NCI-H1930 (cell line): Measurements from ENCODE around the gene NGFR.

Experiments
- DNase-seq, 2 experiments: peaks; one replicate each; lab custom pipeline; 2025; lab: John Stamatoyannopoulos, UW

Gene NGFR

DNA sequence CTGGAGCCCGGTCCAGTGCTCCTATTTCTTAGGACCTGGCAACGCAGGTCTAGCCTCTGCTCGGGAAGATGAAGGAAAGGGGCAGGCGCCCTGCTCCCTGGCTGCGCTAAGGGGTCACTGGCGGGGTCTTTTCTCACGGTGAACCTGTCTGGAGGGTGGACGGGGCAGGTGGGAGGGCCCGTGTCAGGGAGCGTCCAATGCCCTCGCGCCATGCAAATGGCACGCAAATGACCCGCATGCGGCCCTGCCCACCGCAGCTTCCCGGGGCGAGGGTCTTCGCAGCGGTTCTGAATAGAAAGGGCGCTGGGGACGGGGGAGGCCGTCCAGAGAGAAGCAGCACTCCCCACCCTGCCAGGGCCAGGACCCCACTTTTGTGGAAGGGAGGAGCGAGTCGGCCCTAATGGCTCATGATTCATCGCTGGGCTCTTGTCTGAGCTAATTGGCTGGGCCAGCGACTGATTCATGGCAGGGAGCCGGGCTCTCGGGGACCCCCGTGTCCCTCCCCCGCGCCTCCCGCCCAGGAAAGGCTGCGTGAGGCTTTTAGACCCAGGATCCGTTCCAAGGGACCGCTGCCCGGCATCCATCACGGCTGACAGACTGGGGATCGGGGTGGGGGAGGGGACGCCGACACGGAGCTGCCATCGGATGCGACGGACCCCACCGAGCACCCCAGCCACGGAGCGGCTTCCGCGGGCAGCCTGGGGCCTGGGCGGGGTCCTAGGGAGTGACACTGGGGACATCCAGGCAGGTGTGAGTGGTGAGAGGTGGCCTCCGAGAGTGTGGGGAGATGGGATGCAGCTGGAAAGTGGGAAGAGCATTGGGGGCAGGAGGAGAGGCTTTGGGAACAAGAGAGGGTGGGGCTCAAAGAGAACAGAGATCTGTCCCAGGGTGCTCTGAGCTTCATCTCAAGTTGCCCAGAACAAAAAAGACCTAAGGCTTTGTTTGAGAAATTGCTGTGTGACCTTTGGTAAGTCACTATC is 25.0 kb upstream of the NGFR start:
- DNase-seq, result no peak

DNA sequence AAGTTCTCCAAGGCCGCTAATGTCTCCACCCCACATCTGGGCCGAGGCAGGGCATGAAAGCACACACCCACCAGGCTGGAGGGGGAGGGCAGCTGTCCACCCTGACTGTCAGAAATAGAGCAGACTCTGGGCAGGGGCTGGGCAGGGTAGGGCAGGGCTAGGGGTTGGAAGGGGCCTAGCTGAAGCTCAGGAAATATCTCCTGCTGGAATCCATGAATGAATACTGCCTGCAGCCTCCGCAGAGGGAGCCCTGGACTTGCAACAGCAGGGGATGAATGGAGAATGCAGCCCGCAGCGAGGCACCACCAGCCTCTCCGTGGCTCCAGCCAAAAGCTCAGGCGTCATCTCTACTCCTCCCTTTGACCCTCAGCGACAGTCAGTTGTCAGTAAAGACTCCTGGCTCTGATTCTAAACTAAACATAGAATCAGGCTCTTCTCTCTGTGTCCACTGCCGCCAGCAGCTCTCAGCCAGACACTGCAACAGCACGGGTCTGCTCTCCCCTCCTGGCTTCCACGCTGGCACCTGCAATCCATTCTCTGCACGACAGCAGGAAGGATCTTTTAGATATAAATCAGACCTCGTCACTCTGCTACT is 23.9 kb upstream of the NGFR start:
- no peak for DNase-seq

DNA sequence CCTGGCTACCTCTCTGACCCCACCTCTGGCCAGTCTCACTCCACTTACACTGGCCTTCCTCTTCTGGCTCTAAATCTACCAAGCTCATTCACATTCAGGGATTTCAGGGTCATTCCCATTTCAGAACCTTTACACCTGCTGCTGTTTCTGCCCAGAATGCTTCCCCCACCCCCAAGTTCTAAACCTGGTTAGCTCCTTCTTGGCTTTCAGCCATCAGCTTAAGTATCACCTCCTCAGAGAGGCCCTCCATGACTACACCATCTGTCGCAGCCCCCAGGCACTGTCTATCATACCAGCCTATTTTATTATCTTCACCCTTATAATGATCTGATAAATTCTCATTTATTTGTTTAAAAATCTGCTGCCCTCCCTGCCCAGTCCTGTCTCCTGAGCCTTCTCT is 23.3 kb upstream of the NGFR start:
- DNase-seq, result no peak

DNA sequence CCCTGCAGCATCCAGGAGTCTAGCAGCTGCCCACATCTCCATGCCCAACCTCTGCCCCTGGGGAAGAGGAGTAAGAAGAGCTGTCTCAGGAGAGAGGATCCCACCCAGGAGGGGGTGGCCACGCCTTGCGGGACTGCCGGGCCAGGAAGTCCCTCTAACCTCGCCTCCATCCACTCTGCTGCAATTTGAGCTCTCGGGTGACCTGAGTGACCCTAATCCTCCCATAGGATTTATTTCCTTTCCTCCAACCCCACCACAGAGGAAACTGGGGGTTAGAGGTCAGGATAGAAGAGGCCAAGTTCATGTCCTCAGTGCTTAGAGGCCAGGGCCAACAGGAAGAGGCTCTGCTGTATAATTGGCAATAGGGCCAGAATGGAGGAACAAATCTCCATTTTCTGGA is 22.6 kb upstream of the NGFR start:
- DNase-seq, result no peak

DNA sequence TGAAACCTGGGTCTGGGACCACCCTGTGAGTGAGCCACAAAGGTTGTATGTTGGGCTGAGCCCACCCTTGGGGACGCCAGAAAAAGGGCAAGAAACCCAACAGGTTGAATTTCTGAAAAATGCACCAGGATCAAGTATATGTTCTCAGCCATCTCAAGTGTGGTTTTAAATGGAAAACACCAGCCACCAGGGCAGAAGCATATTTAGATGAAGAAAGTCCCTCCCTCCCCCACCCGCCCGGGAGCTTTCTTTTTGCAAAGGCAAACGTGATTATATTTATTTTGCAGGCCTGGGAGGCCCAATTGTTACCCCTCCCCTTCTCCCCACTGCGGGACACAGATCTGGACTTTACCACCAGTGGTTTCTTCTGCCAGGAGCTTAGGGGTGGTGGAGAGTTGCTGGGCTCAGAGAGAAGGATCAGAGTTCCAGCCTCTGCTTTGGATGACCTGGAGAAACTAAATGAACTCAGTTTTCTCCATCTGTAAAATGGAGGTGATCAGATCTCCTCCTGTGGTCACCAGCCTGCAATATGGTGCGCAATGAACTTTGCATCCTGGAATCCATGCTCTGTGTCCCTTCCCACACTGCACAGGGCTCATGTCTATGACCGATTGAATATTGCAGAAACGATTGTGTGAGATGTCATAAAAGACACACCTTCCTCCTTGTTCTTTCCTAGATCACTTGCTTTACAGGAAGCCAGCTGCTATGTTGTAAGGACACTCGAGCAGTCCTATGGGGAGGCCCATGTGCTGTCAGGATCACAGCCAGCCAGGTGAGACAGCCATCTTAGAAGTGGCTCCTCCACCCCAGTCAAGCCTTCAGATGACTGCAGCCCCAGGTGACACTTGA is 21.0 kb upstream of the NGFR start:
- DNase-seq, result no peak

DNA sequence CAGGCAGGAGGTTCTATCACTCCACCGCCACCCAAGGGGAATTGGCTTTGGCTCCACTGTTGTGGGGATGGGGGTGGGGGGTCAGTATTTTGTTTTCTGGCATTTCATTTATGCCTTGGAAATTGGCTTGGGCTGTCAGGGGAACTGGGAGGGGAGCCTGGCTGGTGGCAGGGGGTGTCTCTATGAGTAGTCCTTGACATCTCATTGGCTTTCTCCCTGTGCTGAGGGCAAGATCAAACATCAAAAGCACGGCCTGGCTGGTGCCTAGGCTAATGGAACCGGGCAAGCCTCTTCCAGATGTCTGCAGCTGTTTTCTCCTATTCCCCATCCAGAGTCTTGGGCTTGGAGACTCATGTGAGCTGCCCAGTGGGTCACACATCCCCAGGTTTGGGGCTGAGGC is 17.4 kb upstream of the NGFR start:
- DNase-seq, result no peak

DNA sequence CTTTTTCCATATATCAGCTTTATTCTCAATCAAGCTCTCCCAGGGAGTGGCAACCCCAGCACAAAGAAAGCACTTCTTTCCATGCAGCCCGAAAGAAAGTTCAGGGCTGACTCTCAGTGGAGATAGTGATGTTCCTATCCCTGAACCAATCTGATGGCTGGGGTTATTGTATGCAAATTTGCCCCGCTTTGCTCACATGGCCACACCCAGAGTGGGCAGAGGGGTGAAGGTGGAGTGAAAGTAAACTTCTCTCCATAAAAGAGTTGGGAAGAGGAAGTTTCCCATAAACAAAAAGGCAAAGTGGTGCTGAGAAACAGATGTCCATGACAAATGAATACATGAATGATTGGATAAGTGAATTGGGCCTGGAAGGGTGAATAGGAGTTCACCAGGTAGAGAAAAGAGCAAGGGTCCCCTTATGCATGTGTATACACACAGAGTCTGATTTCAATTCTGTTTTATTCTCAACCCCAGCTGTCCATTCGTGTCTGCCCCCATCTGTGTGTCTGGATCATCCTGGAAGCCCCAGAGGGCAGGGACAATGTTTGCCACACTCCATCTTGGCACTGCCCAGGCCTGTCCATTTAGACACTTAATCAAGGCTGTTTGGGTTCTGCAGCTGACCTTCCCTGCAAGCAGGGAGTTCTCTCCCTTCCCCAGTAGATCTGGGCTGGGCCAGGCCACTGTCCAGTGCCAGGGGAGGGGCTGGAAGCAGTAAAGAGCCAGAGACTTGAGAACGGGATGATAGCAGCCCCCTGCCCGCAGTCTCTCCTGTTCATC is 14.1 kb upstream of the NGFR start:
- DNase-seq, result no peak

DNA sequence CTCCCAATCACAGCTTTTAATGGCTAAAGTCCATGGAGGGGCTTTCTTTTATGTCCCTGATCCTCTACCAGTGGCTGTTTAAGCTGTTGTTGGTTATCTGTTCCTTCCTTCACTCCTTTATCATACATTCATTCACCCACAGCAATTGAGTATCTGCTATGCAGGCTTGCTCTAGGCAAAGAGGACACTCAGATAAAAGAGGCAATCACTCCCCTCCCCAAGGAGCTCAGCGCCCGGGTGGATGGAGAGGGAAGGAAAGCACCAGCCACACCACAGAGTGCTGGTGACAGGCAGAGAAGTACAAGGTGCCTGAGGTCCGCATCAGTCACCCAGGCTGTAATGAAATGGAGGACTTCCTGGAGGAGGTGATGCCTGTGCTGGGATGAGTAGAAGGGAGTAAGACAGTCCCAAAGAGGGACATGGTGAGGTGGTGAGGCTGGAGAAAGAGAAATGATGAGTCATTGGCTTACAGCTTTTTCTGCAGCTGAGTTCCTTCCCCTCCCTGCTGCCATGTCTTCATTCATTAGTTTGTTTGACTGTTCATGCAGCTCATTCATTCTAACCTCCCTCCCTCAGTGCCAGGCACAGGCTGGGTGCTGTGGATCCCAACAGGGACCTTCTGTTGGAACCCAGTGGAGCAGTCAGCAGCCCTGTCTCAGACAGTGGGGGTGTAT is 12.8 kb upstream of the NGFR start:
- DNase-seq, result no peak

DNA sequence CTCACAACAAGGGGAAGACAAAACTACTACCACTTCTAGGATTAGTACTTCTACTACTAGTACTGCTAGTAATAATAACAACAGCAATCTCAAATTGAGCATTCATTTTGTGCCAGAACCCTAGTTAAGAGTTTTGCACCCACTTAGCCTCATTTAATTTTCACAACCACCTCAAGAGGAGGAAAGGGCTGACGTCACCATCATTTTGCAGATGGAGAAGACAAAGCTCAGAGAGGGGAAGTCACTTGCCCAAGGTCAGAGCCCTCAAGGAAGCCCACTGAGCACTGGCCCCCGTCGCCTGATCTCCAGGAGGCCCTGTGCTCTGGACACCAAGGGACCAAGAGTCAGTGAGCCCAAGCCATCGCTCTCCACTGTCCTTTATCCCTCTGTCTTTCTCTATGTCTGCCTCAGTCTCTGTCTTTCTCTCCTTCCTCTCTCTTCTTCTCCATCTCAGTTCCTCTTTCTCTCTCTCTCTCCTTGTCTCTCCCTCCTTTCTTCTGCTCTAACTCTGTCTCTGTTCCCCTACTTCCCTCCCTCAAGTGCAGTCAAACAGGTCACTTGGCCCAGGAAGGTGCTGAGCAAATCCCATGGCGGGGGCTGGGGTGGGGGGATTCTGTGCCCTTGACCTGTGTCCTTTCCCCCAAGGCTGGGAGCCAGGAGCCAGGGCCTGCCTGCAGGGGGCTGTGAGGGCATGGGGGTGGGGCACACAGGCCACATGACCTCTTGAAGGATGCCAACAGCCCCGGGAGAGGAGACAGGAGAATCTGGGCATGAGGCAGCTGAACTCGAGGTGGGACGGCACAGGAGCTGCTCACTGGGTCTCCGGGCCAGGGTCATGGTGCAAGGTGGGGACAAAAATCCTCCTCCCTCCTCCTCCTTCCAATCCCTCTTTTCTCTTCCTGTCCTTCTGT is 11.2 kb upstream of the NGFR start:
- DNase-seq, result no peak

DNA sequence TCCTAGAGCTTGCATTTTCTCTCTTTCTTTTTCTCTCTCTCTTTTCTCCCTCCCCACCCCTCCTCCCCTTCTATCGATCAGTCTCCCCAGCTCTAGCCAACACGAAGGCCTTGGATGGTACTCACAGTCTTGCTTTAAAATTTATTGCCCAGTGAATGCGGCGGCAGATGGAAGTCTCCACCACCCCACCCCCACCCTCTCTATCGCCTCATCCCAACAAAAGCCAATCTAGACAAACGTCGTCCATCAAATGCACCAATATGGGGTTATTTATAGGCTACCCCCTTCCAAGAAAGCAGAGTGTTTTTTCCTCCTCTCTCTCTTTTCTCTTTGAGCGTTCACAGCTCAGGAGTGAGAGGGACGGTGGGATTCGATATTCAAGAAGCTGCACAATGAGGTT is 10.5 kb upstream of the NGFR start:
- DNase-seq, result no peak

DNA sequence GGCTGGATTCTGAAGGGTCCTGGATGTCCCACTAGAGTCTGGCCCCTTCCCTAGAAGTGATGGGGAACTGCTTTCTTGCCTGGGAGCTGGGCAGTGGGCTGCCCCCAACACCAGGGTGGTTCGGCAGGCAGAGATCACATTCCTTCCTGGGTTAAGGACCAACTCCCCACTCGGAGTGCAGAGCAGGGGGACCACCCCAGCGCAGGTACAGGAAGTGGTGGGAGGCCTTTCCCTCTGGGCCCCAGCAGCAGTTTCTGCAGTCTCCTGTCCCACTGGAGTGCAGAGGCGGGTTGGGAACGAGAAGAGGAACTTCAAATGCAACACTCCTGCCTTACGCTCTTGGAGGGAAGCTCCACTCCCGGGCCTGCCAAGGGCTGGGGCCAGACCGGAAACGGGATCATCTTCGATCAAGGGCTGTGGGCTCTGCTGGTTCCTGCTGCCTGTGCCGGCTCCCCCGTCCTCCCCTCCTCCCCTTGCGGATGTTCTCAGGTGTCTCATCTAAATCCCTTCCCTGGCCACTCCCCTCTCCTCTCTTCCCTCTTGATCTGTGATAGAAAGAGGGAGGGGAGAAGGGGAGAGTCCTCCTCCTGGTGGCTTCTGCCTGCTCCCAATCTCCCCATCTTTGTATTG is 9.0 kb upstream of the NGFR start:
- DNase-seq, result no peak

DNA sequence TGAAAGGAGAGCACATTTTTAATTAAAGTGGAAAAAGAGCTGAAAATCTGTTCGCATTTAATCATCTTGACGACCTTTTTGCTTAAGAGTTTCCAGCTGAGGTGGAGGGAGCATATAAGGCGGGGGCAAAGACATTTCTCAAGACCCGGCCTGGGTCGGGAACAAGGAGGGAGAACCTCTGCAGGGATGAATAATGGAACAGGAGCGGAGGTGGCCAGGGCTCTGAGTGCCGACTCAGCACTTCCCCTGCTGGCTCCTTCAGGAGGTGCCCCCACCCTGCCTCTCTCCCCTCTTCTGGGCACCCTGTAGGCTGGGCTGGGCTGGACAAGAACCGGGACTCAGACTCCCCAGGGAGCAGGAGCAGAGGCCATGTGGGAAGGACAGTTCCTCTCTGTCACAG is 7.9 kb upstream of the NGFR start:
- no peak for DNase-seq

DNA sequence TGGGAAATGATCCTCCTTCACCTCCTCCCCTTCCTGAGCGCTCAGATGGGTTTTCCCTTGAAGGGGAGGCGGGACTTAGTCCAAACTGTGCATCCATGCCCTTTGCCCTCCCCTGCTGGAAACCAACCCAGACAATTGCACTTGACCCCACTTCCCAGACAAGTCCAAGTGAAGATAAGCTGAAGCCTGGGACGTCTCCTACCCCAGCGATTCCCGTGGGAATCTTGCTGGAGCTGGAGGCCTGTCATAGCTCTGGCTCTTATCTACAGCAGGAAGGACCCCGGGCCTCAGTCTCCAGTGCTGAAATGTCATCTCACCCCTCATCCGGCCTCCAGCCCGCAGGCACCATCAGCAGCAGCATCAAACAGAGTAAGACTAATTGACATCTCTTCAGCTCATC is 6.5 kb upstream of the NGFR start:
- DNase-seq, result no peak

DNA sequence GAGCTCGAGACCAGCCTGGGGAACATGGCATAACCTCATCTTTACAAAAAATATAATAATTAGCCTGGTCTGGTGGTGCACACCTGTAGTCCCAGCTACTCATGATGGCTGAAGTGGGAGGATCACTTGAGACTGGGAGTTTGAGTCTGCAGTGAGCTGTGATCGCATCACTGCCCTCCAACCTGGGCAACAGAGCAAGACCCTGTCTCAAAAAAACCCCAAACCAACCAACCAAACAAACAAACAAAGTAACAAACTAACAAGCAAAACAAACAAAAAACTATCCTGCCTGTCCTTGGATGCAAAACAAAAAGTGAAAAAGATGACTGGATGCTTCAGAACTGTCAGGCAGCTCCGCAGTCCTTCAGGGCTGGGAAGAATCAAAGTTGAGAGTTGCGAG is 5.7 kb upstream of the NGFR start:
- DNase-seq, result no peak

DNA sequence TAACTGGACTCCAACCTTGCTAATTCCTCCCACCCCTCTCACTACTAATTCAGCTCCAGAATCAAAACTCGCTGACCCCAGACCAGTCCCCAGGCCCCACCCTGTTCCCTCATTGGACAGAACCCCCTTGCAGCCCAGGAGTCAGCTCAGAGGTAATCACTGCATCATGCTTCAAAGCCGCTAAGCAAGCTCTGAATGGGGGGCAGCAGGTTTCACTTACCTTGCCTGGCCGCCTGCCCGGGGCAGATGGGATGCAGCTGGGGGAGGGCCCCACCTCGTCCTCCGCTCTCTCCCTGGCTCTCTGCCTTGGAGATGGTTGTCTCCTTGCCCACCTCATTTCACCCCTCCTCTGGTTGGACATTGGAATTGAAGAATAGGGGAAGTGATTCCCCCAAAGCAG is 4.8 kb upstream of the NGFR start:
- DNase-seq, result no peak

DNA sequence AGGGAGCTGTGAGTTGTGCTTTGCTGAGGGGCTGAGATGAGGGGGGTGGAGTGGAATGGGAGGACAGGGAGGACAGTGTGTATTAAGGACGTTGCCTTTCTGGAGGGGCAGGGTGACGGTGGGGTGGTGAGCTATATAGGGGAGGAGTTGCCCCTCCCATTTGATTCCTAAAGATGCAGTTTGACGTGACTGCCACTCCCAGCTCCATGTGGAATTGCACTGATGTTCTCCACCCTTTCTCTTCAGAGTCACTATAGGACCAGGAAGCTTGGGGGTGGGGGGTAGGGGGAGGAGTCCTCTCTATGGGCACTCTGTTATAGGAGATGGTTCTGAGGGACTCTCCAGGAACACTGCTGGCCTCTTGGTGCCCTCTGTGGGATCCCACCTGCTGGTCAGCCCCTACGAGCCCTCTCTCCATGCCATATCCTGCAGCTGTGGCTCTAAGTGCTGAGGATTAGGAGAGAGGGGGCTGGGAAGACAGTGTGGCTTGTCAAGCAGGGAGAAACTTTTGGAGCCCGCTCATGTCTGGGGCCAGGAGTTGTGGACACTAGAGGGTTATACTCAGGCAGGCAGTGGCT is 3.8 kb upstream of the NGFR start:
- no peak for DNase-seq

DNA sequence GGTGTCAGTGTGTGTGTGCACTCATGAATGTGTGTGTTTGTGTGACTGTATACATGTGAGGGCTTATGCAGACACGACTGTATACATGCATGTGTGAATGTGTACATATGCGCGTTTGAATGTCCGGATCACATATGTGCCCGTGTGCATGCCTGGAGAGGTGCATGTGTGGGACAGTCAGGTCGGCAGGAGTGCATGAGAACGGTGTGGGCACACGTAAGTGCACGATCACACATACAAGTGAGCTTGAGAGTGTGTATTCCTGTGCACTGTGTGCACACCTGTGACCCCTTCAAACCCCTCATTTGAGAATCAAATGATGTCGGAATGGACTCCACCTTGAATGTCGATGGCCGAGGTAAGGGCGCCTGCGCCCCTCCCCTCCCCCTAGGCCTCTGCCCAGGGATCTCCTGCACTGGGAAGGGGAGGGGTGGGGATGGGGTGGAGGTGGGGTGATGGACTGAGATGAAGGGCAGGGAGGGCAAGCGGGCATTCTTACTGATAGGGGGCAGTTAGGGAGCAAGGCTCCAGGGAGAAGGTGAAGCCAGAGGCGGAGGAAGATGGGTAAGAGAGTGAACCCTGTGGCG is 601 bp upstream of the NGFR start:
- DNase-seq, result no peak

DNA sequence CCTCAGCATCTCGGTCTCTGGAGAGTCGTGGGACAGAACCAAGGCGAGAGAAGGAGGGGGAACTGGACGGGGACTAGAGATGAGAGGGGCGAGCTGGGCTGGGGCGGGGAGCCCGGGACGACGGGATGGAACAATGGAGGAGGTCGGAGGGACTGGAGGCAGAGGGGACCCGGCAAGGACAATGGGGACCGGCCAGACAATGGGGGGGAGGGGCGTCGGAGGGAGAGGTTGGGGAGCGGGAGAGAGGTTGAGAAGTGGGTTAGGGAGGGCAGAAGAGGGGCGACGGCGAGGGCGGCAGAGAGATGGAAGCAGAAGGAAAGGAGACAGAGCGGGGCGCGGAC is 719 bp downstream of the NGFR start:
- no peak for DNase-seq

DNA sequence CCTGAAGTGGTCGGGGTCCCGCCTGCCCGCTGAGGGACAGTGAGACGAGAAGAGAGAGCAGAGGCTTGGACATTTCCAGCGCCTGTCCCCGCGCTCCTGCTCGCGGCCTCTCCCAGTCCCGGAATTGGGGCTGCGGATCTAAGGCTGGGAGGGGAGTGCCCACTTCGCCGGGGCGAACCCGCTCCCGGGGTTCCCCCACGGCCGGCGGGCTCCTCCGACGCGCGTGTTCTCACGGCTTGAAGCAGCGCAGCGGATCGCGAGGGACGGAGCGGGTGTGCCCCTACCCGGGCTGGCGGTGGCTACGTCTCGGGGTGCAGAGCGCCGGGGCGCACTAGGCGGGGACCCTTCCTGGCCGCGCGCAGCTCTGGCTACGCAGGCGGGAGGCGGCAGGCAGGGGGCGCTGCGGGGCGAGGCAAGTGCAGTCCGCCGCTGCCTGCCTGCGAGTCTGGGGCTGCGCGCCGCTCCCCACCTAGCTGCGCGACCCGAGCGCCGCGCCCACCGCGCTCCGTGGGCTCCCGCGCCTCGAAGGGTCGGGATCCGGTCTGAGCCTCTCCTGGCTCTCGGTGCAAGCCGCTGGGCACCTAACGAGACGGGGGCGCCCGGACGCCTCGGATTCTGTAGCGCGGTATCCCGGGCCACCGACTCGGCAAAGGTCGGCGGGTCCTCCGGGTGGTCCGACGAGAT is 1.2 kb downstream of the NGFR start:
- peak; percentile 26 to 65 for DNase-seq
